Measurements from ENCODE around the gene LCE1F.

Gene LCE1F, protein sequence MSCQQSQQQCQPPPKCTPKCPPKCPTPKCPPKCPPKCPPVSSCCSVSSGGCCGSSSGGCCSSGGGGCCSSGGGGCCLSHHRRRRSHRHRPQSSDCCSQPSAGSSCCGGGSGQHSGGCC
- 0 reads per million in 3 experiments for total RNA-seq

DNA sequence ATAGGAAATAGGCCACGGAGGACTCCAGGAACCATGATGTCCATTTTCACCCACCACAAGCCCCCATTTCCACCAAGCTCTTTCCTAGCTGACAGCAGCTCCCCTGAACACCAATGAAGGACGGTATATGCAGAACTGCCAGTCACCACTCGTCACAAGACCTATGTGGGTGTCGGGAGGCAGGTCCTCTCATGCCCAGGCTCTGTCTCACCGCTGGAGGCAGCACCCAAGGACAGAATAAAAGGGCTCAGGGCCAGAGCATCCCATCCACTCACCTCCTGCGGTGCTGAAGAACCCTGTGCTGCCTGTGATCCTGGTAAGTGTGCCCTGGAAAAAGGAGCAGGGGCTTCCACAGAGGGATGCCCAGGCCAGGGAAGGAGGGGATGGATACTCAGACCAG lies at the start of gene LCE1F:
Gene LCE1F, plus strand, starts transcription at position 266 of the 400 bp plus-strand sequence. CDS start 1,232 bp downstream, outside the sequence.
- no peak for DNase-seq

DNA sequence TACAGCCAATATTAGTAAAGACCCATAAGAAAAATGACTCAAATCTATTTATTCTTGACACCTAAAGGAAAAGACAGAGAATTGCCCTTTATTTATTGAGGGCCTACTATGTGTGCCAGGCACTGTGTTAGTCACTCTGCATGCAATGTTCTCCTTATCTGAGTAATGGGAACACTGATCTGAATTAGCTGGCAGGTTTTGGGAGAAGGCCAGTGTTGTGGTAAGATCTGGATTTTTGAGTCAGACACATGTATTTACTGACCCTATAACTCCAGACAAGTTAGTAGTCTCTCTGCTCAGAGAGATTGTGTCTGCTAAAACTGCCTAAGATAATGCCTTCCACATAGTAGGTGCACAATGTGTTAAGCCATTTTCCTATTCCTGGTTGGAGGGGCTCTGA lies 49.7 kb upstream of the LCE1F start:
- no peak for DNase-seq

DNA sequence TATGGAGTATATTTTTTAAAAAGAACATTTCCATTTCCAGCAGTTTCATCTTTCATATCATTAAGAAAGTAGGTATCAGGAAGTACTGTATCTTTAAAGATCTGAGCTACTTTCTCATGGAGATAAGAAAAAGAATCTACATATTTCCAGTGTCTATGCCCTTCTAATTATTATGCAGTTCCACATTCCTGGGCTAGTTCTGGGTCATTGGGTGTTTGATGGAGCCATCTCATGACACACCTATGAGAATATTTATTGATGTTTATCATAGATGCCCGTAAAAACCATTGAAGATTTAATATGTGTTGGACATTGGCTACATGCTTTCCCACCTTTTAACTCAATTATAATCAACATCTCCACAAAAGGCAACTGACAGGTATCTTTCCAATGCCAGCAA lies 46.0 kb upstream of the LCE1F start:
- DNase-seq, result no peak

DNA sequence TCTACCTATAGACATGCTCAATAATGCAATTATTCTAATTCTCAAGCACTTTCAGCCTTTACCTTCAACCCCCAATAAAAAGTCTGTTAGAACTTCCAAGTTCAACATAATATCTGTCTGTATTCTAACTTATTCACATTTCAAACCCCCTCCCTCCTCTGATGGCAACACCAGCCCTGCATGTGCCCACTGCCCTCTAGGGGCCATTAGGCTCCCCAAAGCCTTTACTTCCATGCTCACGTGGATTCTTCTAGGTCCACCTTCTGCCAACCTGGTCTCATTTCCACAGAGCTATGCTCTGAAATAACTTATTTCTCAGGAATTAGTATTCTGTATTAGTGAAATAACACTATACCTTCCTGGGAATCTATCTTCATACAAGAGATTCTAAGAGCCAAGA lies 39.3 kb upstream of the LCE1F start:
- DNase-seq, result no peak

DNA sequence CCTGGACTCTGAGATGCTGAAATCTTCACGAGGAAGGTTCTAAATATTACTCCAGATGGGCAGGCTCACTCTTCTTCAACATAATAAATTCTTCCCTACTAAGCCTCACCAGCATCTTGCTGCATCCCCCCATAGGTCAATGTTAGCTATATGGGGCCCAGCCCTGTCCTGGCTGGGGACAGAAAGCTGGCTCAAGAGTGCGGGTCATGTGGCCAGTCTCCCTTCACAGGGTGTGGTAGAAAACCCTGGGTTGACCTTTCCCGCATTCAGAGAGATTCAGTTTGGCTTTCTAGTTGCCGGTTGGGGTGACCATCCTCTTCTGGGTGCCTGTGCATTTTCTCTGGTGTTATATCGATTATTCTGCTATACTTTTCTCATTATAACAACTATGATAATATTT lies 36.9 kb upstream of the LCE1F start:
- no peak for DNase-seq

DNA sequence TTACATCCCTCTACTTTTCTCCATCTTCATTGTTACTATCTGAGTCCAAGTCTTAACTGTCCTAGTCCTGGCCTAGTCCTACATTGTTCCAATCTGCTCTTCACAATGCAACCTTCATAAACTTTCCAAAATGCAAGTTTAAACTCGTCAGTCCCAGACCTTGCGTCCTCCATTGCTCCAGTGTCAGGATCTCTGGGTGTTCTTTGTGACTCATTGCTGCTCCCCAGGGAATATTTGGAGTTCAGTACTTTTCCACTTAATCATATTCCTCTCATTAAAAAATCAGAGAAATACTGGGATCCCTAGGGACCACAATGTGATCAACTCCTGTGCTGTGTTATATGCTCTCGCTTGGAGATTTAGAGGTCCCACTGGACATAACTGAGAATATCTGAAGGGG lies 35.1 kb upstream of the LCE1F start:
- DNase-seq, result no peak

DNA sequence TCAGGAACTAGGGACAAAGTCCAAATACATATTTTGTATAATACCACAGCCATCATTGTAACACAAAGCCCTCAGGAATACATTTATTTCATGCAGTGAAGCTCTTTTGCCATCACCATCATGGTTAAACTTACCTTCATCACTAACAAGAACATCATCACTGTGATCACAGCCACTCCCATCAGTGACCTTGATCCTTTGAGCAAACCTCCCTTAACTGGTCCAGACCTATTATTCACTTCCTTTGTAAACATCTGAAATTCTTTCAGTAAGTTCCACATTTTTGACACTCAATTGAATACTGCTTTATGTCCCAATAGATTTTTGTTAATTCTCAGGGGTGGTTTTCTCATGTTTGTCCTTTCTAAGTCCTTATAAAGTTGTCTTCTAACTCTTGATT lies 33.3 kb upstream of the LCE1F start:
- DNase-seq, result no peak

DNA sequence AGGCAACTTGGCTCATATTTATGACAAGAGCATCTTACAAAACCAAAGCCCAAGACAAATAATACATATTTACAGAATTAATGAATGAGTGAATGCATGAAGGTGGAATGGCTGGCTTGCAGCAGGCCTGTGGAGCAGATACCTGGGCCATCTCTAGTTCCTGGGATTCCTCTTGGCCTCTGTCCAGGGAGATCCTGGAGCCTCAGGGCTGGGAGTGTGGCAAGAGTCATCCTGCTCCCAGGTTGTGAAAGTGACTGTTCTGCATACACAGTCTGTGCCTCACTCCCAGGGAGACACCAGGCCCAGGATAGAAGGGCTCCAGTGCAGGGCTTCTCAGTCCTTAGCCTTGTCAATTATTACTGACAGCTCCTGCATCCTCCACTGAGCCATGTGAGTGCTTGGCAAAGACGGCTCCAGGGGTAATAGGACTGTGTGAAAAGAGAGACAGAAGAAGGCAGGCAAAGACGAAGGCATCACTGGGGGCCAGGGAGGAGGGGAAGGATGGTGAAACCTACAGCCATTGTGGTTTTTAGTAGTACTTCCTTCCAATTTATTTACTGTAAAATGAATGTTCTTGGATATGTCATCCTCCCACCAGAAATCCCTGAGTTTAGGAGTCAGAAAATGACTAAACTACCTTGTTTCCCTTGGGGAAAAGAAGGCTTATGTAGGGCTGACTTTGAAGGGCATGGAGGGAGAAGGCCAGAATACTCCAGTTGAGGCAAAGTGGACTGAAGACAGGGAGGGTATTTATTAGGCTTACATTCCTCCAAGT lies 31.4 kb upstream of the LCE1F start:
- DNase-seq, result no peak

DNA sequence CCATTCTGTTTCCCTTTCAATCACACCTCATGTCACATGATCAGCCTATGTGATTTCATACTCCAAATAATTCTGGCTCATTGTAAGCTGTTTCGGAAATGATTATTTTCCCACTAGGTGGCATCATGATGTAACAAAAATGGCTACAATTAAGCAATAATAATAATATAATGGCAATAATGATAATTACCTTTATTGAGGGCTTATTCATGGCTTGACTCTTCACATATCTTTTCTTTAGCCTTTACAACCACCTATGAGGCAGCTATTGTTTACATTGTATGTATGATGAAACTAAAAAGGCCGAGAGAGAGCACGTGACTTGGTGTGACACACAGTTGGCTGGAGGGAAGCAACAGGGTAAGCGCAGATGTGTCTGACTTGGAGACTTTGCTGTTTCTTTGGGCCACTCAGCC lies 29.6 kb upstream of the LCE1F start:
- no peak for DNase-seq

DNA sequence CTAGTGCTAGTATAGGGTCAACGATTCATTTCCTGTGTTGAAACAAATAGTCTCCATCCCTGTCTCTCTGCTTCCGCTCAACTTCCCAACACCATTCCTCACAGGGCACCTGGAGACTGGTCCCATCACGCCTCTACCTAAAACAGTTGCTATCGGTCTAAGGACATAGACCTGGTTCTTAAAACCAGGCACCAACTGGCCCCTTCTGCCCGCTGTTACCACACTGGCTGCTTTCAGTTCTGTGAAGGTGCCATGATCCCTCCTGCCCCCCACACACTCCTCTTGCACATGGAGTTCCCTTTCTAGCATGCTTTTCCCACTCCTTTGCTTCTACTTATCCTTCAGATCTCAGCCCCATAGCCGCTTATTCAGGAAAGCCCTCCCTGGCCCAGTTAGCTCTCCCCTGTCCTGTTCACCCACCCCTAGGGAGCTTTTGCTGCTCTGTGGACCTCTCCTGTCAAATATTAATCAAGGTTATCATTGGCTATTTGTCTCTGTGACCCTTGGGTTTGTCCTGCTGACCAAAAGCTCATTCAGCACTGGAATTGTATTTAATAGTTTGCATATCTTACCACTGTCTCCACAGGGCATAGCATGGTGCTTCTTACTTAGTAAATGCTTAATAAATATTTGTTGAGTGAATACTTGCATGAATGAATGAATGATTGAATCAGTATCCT lies 29.0 kb upstream of the LCE1F start:
- DNase-seq, result no peak

DNA sequence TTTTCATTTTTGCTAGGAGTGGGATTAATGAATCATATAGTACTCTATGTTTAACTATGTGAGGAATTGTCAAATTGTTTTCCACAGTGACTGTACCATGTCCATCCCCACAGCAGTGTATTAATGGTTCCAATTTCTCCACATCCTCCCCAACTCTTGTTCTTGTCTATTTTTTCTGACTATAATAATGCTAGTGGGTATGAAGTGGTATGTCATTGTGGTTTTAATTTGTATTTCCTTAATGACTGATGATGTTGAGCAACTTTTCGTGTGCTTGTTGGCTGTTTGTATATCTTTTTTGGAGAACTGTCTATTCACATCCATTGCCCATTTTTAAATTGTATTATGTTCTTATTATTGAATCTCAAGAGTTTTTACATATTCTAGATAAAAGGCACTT lies 27.1 kb upstream of the LCE1F start:
- DNase-seq, result no peak

DNA sequence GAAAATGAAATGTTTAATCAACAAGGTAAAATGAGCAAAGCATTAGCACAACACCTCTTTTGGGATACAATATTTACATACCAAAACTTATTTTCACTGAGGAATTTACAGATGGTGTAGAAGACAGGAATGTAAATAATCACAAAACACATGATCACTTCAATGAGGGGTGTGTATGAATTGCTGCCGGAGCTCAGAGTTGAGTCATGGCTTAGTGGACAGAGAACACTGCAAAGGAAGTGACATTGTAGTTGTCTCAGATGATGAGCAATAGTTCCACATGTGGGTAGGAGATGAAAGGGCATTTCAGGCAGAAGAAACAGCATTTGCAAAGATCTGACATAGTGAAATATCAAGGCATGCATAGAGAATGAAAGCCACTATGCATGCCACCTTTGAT lies 22.7 kb upstream of the LCE1F start:
- no peak for DNase-seq

DNA sequence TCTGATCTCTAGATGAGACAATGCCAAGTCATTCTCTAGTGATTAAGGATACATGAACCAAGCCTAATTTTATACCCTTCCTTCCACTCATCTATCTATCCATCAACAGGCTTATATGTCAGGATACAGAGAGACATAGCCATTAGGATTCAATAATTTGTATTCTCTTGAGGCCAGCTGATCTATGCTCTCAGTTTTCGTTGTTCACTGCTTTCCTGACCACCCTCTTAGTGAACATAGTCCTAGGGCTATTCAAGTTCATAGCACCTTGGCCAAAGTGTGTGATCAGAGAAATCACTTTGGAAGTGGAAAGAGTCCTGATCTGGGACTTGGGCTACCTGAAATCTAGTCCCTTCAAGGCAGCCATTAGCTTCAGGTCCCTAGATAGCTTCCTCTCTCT lies 21.4 kb upstream of the LCE1F start:
- no peak for DNase-seq

DNA sequence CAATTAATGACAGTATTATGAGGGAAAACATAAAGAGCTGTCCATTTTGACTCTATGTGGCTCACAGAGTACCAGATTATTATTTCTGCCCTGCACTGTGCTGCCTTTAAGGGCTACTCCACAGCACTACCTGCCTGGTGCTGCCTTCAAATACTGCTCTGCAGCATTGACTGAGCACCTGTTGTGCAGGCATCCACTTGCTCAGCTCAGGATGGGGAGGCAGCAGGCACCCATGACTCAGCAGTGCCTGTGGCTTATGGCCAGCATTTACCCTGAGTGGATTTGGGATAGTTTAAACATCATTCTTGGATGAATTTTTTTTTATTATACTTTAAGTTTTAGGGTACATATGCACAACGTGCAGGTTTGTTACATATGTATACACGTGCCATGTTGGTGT lies 18.1 kb upstream of the LCE1F start:
- DNase-seq, result no peak

DNA sequence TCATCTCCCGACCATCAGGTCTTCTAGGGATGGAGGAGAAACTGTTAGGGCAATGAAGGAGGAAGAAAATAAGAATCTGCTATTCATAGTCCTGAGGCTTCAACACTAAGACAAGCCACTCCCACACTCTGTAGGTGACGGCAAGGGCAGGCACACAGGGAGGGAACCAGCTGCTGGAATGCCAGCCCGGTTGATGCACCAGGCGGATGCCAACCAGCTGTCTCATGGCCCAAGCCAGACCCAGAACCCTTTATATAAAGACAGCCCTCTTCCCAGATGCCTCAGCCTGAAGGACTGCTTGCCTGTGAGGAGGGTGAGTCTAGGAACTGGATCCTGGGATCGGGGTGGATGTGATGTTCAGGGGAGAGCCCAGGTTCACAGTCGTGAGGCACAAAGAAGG lies 17.2 kb upstream of the LCE1F start, which contains the start of gene KPRP:
Gene KPRP, plus strand, starts transcription at position 279 of the 400 bp plus-strand sequence. CDS start 1,564 bp downstream, outside the sequence.
- DNase-seq, result no peak

DNA sequence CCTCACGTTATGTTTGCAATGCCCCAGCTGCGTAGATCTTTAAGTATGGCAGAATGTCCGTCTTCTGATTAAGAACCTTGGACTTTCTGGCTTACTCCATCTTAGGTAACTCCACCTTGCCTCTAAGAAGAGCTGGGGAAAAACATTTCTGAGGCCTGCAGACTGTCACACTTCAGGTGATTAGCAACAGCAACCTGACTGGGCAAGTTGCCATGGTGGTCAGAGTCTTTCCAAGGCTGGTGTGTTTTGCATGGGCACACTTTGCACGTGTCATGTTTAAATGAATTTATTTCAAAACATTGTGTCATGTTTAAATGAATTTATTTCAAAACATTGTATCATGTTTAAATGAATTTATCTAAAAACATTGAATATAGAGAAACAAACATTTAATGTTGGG lies 16.3 kb upstream of the LCE1F start:
- DNase-seq, result no peak

DNA sequence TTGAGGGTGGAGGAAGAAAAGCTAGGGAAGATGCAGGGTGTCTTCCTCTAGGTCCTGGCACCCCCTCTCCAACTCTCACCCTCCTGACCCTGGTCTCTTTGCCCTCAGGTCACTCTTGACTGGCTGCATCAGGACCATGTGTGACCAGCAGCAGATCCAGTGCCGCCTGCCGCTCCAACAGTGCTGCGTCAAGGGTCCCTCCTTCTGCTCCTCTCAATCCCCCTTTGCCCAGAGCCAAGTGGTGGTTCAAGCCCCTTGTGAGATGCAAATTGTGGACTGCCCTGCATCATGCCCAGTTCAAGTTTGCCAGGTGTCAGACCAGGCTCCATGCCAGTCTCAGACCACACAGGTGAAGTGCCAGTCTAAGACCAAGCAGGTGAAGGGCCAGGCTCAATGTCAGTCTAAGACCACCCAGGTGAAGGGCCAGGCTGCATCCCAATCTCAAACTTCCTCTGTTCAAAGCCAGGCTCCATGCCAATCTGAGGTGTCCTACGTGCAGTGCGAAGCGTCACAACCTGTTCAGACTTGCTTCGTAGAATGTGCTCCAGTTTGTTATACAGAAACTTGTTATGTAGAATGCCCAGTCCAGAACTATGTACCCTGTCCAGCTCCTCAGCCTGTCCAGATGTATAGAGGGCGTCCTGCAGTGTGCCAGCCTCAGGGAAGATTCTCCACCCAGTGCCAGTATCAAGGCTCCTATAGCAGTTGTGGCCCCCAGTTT lies 15.3 kb upstream of the LCE1F start:
- no peak for DNase-seq

DNA sequence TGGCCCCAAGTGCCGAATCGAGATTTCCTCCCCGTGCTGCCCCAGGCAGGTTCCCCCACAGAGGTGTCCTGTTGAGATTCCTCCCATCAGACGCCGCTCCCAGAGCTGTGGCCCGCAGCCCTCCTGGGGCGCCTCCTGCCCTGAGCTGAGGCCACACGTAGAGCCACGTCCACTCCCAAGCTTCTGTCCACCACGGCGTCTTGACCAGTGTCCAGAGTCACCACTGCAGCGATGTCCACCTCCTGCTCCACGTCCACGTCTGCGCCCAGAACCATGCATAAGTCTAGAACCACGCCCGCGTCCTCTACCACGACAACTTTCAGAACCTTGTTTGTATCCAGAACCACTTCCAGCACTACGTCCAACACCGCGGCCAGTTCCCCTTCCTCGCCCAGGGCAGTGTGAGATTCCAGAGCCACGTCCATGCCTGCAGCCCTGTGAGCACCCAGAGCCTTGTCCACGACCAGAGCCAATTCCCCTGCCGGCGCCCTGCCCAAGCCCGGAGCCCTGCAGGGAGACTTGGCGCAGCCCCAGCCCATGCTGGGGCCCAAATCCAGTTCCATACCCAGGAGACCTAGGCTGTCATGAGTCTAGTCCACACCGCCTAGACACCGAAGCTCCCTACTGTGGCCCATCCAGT lies 14.3 kb upstream of the LCE1F start:
- no peak for DNase-seq

DNA sequence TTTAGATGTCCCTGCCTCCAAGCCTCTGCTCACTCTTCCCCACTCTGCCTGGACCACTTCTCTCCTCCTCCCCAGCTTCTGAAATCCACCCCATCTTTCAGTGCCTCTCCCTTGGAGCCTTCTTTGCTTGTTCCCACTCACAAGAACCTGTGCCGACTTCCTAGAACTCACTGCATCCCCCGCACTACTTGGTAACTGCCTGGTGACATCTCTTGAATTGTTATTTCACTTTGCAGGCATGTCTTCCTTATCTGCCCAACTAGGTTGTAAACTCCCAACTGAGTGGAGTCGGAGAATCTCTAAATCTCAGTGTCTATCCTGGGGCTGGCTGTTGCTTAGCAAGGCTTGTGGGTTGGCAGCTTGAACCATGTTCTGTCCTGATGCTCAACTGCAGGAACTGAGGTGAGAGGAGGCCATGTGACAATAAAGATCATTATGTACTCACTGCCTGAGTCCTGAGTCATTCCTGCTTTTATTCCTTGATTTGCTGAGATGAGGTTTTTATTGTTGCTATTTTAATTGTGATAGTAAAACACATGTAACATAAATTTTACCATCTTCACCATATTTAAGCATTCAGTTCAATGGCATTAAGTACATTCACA lies 13.2 kb upstream of the LCE1F start:
- no peak for DNase-seq

DNA sequence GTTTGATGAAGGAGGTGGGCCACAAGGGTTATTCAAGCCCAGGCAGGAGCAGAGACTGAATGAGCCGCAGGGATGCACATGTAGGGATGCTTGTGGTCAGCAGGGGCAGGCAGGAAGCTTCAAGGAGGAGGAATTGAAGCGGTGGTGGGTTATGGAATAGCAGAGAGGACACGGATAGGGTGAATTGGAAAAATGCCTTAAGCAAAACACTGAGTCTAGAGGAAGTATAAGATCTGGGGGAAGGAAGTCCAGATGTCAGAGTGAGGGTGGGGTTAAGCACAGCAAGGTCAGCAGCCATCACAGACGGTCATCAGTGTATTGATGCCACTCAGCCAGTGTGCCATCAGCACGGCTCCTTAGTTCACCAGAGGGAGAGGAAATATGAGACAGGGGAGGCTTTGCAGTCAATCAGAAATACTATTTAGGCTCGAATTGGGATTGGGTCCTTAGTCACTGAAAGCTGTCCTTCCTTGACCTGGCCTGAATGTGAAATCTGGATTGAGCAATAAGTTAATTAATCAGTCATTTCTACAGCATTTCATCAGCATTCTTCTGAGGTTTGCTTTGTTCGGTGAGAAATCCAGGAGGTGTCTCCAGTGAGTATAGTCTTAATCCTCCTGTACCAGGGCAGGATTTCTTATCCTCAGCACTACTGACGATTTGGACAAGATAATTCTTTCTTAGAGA lies 6.0 kb upstream of the LCE1F start:
- no peak for DNase-seq

DNA sequence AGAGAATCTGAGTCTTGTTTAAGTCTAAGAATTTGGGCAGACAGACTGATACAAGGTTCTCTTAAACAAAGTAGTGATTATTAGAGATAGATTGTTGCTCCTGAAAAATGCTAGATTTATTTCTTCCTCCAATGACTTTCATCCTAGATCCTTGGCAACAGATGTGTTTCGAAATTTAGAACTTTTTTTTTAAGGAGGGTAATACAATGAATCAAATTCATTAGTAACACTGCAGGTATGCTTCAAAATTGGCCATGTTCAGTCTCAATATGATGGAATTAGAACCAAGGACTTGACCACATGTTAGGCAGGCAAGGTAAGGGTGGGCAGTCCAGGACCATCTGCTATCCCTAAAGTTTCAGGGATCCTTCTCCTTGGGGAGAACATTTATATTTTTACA lies 4.5 kb upstream of the LCE1F start:
- DNase-seq, result no peak

DNA sequence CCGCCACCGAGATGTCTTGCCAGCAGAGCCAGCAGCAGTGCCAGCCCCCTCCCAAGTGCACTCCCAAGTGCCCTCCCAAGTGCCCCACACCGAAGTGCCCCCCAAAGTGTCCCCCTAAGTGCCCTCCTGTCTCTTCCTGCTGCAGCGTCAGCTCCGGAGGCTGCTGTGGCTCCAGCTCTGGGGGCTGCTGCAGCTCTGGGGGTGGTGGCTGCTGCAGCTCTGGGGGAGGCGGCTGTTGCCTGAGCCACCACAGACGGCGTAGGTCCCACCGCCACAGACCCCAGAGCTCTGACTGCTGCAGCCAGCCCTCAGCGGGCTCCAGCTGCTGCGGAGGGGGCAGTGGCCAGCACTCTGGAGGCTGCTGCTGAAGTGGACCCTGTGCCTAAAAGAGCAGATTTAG lies 1.4 kb downstream of the LCE1F start:
- DNase-seq, result no peak
